ENCODE results near the gene NES.
"Not testable (repeated sequence)": the region's sequence is repeated elsewhere in the genome, so short reads cannot be mapped to it uniquely, and the experiment has no call there.

Gene NES

DNA sequence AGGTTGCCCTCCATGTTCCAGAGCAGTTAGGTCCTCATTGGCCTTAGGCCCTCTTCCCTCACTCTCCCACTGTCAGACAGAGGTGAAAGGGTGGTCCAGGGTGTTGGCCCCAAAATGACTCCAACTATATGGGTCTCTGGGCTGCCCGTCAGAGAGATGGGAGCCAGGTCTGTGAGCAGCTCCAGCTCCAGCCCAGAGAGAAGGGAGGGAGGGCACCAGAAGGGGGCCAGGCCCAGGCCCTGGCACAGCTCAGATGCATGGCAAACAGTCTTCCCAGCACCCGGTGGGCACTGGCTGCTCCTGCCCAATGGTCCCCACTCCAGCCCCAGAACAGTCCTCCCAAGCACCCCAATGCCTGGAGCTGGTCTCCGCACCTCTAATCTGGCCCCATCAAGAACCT is 33.1 kb downstream of the NES start:
- DNase-seq (ENCODE audit: low spot score), result no peak

DNA sequence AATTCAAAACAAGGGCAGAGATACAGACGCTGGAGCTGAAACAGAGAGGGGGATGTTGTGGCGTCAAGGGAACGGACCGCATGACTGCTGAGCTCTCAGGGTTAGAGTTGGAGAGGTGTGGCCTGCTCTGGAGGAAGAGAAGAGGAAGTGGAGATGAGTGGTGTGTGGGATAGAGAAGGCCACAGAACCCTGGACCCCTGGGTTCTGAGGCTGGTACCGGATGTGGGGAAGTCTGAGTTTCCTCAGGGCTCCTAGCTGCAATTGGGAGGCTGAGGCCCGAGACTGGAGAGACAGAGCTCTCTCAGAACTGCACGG is 33.5 kb downstream of the NES start:
- DNase-seq (ENCODE audit: low spot score), result no peak

- no peak for DNase-seq (ENCODE audit: low spot score)
These were observed 34.0 kb downstream of the NES start for GRCh38 chr1:156643049-156643777.

- no peak for DNase-seq (ENCODE audit: low spot score)
These were observed 34.8 kb downstream of the NES start for GRCh38 chr1:156642265-156643048.

DNA sequence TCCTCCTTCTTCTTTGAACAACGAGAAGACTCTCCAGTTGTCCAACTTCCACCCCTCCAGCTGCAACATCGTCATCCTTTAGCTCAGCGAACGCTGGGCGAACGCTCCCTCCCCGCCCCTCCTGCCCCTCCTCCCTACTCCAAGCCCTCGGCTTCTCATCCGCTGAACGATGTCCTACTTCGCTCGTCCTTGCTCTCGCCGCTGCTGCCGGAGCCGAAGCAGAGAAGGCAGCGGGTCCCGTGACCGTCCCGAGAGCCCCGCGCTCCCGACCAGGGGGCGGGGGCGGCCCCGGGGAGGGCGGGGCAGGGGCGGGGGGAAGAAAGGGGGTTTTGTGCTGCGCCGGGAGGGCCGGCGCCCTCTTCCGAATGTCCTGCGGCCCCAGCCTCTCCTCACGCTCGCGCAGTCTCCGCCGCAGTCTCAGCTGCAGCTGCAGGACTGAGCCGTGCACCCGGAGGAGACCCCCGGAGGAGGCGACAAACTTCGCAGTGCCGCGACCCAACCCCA is 35.4 kb downstream of the NES start, which contains the start of gene BCAN:
BCAN (plus strand) TSS at position 357 of the 504 bp plus-strand sequence. CDS start 3,938 bp downstream, outside the sequence.
- DNase-seq (ENCODE audit: low spot score), result no peak

DNA sequence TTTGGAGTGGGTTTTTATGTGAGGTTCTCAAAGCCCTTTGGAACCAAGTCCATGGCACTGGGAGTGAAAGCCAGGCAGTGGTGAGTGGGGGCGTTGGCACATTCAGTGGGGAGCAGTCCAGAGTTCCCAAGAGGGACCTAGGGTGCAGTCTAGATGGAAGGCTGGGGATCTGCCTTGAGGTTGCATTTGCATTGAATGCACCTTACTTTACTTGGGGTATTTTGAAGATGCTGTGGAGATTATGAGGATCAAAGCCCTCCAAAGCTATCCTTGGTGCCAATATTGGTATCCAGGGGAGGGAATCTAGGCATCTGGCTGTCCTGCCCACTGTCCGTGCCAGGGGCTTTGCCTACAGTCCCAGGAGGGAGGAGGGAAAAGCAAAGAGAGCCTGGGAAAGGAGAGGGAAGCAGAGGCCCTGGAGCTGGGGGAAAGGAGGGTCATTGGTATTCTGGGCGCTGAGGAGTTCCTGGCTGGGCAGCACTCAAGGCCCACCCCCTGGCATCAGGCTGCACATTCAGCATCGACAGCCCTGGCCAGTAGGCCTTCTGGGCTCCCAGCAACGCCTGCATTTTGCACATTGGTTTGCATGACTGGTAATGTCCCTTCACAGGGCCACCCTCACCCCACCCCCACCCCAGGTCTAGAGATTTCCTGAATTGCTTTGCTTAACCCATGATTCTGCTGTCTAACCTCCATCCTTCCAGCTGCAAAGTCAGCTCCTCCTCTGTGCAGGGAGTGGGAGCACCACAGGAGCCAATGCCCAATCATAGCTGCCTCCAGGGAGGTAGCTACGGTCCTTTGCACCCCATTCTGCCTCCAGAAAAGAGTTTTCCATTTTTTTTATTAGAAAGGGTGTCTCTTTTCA is 36.1 kb downstream of the NES start:
- no peak for DNase-seq (ENCODE audit: low spot score)

GRCh38 chr1:156639601-156640101 is 37.6 kb downstream of the NES start:
- DNase-seq (ENCODE audit: low spot score), result no peak

DNA sequence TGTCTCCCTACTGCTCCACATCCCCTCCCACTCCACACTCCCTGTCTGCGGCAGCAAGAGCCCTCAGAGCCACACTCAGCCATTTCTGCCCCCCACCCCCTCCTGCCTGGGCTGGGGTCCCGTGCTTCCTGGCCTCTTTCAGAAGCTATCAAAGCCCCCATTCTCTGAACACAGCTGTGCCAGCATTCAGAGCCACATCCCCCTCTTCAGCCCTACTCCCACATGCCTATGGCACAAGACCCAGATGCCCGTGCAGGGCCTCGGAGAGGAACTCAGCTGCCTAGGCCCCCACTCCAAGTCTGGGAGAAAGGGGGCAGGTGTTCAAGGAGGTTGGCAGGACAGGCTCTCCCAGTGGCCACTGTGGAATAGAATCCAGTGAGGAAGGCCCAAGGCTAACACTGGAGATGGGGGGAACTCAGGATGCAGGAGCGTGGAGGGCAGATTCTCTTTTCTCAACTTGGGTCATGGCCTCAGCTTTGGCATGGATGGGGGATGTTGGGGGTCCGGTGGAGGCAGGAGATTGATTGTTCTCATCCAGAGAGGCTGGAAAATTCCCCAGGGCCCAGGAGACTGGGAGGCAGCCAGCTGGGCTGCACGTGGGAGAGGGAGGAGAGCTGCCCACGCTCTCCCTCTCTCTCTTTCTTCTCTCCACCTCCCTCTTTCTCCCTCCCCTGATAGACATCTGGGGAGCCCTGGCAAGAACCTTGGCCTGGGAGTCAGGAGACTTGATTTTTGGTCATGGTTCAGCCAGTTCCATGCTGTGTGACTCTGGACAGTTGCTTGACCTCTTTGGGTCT is 38.8 kb downstream of the NES start:
- no peak for DNase-seq (ENCODE audit: low spot score)

DNA sequence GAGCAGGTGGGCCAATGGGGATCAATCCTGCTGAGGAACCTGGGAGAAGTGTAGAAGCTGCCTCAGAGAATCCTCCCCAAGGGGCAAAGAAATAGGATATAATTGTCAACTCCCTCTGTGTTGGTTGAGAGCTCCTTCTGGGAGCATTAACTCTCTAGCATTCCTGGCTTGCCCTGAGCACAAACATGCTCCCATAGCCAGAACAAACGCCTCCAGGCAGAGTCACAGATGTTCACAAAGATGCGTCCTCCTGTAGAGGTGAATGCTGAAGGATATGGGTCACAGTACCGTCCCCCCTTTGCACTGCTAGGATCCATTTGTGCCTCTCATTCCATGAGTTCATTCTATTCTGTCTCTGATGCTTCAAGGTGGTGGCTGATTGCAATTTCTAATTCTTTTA is 44.9 kb downstream of the NES start:
- no peak for DNase-seq (ENCODE audit: low spot score)

DNA sequence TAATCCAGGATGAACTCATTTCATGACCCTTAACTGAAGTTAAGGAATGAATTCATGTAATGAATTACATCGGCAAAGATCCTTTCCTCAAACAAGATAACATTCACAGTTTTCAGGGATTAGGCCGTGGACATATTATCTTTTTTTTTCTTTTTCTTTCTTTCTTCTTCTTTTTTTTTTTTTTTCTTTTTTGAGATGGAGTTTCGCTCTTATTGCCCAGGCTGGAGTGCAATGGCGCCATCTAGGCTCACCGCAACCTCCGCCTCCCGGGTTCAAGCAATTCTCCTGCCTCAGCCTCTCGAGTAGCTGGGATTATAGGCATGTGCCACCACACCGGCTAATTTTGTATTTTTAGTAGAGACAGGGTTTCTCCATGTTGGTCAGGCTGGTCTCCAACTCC is 46.1 kb downstream of the NES start:
- DNase-seq (ENCODE audit: low spot score), result not testable (repeated sequence)

DNA sequence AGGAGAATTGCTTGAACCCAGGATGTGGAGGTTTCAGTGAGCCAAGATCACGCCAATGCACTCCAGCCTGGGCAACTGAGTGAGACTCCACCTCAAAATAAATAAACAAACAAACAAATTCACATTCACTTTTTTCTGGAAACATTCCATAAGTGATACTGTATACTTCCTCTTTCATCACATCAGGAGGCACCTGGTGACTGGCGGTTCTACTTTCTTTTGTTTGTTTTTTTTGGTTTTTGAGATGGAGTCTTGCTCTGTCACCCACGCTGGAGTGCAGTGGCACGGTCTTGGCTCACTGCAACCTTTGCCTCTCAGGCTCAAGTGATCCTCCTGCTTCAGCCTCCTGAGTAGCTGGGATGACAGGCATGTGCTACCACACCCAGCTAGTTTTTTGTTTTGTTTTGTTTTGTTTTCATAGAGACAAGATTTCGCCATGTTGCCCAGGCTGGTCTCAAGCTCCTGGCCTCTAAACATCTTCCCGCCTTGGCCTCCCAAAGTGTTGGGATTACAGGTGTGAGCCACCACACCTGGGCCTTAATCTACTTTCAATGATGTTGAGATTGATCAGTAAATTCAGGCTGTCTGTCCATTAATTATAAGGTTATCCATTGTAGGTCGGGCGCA is 47.3 kb downstream of the NES start:
- no peak for DNase-seq (ENCODE audit: low spot score)

GRCh38 chr1:156627313-156627880 is 49.8 kb downstream of the NES start:
- peak; percentile 40 for DNase-seq (ENCODE audit: low spot score)

- no peak for DNase-seq (ENCODE audit: low spot score)
These were observed 51.1 kb downstream of the NES start for GRCh38 chr1:156626079-156626438.

DNA sequence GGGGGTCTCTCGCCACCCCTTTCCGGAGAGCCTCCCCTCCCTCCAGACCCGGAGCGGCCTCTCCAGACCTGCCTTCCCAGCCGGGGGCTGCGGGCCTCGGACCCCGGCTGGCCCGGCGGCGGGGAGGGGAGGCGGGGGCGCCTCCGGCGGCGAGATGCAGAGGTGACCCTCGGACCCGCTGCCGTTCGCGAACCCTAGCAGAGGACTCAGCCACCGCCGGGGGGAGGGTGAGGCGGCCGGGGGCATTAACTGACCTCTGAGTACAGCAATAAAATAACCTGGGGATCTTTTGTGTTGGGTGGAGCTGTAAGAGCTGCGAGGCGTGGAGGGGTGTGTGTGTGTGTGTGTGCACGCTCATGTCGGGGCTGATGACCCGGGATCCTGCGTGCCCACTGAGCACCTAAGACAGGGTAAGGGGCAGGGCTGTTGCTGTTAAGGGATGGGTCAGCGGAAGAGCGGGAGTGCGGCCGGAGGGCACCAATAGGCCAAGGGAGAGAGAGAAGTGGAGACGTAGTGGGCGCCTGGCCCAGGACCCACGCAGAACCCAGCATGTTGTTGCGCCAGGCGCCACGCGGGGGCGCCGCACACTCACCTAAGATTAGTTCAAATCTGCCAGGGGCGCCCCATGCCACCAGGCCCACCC is 51.6 kb downstream of the NES start:
- DNase-seq (ENCODE audit: low spot score), result peak; percentile 60

- no peak for DNase-seq (ENCODE audit: low spot score)
These were observed 52.3 kb downstream of the NES start for GRCh38 chr1:156624814-156625435.

- peak; percentile 25 for DNase-seq (ENCODE audit: low spot score)
These were observed 53.0 kb downstream of the NES start for GRCh38 chr1:156623946-156624813.

DNA sequence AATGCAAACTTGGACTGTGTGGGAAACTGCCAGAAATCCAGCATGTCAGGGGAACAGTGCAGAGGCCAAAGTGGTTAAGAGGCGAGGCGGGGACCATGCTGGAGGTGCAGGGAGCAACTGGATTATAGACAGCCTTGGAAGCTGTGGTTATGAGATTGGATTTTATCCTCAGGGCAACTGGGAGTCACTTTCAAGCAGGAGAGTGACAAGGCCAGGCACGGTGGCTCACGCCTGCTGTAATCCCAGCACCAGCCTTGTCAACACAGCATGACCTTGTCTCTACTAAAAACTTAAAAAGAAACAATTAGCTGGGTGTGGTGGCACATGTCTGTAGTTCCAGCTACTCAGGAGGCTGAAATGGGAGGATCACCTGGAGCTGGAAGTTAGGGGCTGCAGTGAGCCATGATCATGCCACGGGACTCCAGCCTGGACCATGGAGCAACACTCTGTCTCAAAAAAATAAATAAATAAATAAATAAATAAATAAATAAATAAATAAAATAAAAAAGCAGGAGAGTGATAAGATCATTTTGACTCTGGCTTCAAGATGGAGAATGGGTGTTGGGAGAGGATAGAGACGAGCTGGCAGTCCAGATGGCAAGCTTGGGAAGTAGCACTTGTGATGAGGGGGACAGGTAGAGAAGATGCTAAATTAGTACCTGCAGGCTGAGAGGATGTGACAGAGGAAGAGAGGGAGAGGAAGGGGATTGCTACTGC is 54.5 kb downstream of the NES start:
- DNase-seq (ENCODE audit: low spot score), result no peak

DNA sequence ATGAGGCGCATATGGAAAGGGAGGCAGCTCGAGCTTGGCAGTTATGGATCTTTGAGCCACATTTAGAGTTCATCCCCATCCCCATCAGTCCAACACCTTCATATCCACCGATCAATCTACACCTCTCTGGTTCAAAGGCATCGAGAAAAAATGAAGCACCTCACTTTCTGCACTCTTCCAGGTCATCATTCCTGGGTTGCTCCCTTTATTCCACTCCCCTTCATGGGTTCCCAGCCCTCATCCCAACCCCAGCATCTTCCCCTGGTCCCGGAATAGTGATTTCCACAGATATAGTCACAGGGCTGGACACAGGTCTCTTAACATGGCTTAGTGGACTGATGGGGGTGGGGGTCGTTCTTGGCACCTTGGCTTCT is 57.6 kb downstream of the NES start:
- DNase-seq (ENCODE audit: low spot score), result no peak

All from CD4-positive, alpha-beta T cell treated with Interleukin-15 for 4 hours (primary cell).